NCI-H146 treated with DMSO at 0.1 percent for 48 hours (cell line): ENCODE measurements around the gene TMPRSS2.

Source experiments
- DNase-seq: peaks from one replicate; lab custom pipeline; 2025; ENCODE audit not compliant: unreplicated experiment; lab: John Stamatoyannopoulos, UW

Gene TMPRSS2

DNA sequence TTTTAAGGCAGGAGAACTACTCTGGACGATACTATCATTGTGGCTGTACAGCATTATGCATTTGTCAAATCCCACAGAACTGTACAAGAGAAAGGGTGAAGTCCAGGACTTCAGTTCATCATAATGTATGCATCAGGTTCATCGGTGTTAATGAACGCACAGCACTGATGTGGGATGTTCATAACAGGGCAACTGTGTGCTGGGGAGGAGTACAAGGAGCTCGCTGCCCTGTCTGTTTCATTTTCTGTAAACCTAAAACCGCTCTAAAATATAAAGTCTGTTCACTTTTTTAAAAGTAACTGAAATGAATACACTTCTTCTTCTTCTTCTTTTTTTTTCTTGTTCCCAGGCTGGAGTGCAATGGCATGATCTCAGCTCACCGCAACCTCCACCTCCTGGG is 25.0 kb downstream of the TMPRSS2 start:
- DNase-seq = no peak

DNA sequence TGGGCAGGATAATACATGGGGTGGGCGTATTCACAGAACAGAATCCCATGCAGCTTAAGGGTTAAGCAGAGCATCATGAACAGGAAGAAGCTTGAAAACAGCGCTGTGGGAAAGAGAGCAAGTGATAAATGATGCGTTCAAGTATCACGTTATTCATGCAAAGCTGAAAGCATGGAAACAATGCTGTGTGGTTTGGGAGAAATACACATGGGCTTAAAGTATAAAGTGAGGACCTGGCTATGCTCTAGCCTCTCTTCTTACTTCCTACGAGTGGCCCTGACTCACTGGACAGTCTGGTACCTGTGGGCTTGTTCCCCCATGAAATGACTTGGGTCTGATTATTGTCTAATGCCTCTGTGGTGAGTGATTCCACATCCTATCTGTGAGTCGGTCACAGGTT is 25.7 kb downstream of the TMPRSS2 start:
- DNase-seq = no peak

DNA sequence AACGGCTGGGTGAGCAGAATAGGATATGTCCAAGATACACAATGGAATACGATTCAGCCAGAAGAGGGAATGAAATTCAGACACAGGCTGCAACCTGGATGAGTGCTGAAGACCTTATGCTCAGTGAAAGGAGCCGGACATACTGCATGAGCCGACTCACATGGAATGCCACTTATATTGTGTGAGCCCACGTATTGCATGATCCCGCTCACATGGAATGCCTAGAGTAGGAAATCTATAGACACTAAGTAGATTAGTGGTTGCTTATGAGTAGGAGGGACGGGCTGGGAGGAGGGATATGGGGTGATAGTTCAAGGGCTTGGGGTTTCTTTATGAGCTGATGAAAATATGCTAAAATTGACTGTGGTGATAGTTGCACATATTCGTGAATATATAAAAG is 26.8 kb downstream of the TMPRSS2 start:
- no peak for DNase-seq

DNA sequence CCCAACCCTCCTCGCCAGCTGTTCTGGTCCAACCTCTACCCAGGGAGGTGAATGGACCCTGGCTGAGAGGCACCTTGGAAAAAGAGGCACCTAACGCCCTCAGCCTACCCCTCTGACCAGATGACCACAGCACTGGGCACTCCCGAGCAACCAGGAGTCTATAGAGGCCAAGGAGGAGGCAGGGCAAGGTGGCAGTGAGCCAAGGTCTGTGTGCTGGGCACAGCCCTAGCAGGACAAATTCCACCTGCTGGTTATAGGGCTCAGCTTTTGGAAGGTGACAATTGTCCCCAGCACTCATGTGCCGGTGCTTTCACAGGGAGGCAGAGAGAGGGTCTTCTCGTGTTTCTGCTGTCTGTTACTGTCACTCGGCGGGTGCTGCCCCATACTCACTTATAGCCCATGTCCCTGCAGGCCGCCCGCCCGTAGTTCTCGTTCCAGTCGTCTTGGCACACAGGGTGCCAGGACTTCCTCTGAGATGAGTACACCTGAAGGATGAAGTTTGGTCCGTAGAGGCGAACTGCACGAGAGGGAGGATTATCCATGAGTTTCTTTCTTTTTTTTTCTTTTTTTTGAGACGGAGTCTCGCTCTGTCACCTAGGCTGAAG is 27.8 kb downstream of the TMPRSS2 start:
- no peak for DNase-seq

DNA sequence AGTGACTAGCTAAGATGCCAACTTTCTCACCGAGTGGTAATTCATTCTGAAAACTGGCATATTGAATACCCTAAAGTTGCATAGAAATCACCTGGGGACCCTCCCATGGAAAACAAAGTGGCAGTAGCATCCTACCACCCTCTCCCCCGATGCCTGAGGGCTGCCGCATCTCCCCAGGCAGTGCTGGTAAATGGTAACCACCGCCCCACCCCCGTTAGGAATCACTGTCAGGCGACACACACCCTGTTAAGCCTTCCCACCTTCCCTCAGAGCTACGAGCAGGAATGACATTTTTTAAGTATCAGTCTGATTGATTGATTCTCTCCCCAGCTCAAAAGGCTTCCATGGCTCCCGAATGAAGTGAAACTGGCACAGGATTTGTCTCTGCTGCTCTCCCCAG is 28.3 kb downstream of the TMPRSS2 start:
- DNase-seq = no peak

DNA sequence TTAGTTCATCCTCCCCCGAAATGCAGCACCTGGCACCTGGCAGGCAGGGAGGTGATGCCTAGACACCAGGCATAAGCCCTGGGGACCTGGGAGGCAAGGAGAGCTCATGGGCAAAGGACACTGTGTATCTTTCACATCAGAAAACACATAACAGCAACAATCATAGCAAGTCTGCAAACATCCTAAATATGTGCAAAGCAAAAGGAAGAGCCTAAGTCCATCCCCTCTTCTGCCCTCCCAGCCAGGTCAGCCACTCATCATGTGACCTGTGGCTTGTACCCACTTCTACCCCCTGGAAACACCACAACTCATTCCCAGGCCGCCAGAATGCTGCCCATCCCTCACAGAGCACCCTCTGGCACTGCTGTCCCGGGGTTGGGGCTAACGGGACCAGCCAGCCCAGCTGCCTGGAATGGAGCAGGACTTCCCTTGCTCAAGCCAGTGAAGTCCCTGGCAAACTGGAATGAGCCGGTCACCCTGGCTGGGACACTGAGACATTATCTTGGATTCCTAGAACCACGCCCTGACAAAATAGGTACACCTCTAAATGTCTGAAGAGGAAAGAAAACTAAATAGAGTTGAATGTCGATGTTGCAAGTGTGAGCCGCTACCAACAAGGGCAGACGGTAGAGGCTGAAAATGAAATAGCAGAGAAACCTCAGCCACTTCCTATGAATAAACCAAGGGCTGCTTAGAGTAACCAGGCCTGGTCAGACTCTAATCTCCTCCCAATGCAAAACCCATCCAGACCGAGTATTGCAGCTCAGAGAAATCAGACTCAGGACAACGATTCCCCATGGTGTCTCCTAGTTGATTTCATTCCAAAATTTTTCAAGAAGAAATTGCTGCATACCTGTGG is 29.4 kb downstream of the TMPRSS2 start:
- DNase-seq = no peak

DNA sequence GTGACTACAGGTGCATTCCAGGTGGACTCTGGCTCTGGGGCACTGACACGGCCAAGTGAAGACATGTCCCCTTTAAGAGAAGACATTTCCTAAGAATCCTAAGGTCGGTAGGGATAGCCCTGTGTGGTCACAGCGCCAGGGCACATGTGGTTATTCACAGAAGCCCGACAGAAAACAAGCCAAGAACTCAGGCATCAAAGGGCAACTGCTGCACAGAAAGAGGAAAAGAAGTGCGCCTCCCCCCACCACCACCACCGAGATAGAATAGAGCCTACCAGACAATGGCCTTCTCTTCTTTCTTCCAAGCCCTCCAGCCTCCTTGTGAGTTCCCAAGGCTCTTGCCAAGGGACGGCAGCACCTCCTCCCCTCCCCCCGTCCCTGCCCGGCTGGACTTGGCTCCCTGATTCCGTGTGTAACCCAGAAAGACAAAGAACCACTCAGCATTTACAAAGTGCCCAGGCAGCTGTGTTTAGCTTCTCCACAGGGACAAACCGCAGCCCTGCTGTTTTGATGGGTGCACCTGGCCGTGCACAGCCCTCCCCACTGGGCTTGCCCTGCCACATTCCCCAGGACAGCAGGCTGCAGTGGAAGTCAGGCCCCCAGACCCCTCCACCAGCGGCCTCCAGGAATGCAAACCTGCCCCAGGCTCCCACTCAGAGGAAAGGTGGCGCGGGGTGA is 30.2 kb downstream of the TMPRSS2 start:
- peak; percentile 39 for DNase-seq

DNA sequence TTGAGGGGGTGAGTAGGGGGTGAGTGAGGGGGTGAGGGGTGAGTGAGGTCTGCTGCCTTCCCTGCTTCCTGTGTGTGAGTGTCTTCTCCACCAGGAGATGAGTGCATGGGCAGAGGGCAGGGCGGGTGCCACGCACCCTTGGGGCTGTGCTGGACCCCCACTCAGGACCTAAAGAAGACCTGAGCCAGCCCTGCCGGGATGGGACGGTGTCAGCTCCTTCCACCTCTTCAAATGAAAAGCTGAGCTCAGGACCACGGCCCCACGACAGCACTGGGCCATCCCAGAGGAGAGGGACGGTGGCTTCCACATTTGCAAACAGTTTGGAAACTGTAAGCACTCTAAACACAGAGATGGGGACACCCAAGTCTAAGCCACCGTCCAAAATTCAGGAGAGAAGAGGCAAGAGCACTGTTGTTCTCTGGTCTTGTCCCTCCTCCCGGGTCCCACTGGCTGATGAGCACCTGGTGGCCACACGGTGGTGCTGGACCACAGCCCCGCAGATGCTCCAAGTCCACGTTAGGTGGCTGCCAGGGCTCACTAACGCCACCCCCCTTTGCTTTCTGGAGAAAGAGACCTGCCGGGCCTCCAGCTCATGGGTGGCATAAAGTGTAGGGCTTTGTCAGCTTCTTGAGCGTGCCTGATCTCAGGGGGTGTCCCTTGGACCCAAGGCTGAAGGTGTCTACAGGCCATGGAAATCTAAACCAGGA is 32.1 kb downstream of the TMPRSS2 start:
- no peak for DNase-seq

DNA sequence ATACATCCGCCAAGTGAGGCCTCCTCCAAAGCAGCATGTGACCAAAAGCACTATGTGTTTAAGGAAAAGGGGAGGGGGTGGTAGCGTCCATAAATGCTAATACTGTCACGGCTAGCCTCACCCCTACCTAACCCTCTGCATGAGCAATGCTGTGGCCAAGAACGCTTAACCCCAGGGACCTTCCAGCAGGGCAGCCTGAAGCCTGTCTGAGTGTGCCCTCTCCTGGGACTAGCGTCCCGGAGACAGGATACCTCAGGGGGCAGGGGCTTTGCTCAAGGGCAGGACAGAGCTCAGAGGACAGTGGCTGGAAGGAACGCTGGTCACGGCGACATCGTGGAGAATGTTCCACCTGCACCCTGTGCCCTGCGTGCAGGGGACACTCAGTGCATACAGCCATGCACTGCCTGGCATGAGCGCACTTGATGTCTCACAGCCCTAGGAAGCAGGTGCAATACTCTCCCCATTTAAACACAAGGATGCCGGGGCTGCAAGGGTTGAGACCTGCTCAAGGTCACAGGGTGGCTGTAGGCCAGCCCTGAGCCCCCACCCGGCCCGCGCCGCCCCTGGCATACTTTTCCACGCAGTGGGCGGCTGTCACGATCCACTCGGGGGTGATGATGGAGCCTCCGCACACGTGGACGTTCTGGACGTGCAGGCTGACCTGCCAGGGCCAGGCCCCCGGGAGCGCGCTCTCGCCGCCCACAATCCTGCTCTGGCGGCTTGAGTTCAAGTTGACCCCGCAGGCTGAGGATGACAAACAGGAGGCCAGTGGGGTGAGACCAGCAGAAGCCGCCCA is 35.0 kb downstream of the TMPRSS2 start:
- no peak for DNase-seq

DNA sequence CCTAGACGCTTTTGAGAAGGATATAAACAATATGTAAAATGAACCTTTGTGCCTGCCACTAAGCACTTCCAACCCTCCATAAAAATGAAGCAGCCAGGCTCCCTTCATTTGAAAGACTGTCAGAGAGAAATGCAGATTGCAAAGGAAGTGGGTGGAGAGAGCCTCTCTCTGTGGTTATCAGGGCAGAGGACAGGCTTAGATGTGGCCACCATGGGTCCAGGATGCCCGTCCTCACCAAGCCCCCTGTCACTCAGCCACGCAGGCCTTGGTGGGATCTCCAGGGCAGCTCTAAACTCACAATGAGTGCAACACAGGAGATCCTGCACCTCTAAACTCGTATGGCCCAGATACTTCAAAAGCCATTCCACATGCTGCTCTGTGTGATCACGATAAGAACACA is 37.9 kb downstream of the TMPRSS2 start:
- DNase-seq = no peak

DNA sequence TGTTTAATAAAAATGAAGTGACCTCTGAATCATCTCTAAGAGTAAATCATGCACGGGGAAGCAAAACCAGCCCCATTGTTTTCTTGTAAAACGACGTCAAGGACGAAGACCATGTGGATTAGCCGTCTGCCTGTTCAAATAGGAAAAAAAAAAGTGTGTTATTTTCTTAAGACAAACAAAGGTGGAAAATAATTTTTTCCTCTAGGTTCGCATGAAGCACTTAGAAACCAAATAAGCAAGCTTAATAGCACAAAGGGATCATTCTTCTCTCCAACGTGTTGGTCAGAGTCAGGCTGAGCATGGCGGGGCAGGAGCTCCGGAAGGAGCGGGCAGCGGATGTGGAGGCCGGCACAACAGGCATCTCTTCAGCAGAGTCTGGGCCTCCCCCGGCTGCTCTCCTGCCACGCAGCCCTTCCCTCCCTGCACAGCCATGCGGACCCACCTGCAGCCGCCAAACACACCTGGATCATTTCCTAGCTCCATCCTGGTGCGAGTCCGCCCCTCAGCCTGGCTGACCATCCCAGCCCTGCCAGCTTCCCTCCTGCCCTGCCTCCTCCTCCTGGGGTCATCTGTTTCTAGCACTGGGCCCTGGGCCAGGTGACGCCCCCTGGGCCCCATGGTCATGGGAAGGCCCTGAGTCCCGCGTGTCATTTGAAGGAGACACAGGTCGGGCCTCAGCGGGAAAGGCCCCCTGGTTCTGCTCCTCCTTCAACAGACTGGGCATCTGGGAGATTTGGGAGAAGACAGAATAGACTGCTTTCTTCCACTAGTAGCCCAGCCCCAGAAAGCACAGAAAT is 41.7 kb downstream of the TMPRSS2 start:
- no peak for DNase-seq

DNA sequence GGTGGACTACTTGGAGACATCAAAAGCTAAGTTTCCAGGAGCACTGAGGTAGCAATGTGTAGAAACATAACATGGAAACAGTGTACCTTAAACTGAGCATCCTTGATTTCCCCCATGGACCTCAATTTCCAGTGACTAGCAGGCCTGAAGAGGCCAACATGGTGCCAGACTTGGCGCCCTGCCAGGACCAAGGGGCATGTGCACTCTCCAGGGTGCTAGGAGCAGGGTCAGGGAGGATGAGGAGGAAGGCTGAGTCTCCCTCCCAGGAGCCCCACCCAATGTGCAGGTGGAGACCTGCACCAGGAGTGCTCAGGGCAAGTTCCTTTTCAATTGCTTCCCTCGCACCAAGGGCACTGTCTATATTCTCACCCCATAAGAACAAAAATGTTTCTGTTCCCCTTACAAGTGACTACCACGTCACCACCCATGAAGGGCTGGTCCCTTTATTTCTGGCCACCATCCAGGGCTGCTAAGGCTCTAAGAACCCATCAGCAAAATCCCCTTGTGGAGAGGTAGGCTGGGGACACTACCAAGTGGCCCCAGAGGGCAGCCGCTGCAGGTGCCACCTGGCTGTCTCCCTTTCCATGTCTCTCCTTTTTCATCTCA is 42.7 kb downstream of the TMPRSS2 start:
- DNase-seq = no peak

DNA sequence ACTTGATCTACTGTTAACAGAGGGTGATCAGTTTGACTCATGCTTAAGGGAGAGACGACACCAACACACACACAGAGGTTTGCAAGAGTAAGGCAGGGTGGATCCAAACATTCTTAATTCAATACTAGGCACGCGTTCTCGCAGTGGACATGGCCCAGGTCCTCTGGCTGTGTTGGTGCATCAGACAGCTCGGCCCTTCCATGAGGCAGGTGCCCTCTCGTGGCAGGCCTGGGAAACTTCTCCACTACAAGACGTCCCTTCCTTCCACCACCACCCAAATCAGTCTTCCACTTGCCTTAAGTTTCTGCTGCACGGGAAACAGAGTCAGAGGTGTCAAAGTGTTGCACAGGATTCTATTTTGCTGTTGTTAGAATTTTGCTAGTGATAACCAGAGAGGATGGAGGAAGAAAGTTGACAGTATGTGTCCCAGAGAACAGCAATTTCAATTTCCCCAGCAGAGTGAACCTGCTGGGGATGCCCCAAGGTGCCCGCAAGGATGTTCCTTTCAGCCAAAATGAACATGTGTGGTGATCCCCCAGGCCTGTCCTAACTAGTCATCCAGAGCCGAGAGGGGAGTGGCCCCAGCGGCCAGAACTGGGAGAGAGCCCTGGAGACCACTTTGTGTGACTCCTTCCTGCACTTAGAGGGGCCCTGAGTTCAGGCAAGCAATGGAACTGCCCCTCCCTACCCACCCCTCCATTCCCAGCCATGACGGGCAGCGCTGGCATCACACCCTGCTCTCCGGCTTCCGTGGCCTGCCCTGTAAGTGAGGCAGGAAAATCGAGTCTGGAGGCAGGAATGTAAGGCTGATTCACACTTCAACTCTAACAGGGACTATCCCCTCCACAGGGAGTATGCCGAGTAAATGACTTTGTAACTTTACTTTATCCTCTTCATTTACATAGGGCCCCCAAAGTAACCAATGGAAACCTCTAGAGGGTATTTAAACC is 47.1 kb downstream of the TMPRSS2 start:
- DNase-seq = peak; percentile 2

DNA sequence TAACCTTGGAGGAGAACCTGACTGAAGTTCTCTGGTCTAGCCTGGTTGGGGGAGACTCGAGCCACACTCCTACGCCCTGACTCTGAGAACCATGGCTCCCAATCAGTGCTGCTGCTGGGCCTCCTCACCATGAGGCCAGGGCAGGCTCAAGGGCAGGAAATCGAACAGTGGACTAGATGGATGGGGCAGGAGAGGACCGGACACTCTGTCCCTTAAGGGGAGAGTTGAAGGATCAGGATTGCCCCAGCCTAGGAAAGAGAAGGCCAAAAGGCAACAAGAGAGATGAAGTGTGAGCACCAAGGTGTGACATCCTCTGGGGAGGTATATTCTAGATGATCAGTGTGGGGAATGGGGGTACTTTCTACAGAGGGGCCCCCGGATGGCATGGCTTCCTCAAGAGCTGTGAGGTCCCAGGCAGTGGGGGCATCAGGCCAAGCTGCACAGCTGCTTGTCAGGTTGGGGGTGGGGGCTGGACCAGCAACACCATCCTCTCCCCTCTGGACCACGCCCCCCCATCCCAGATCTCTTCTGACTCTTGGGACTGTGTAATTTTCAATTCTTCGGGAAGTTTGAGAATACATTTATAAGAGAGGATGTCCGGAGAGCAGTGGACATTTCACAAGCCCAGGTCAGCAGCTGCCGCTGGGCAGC is 47.9 kb downstream of the TMPRSS2 start:
- no peak for DNase-seq

DNA sequence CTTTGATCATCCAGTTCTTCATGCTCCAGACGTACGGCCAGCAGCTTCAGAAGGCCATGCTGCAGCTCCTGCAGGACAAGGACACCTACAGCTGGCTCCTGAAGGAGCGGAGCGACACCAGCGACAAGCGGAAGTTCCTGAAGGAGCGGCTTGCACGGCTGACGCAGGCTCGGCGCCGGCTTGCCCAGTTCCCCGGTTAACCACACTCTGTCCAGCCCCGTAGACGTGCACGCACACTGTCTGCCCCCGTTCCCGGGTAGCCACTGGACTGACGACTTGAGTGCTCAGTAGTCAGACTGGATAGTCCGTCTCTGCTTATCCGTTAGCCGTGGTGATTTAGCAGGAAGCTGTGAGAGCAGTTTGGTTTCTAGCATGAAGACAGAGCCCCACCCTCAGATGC is 49.4 kb downstream of the TMPRSS2 start:
- DNase-seq = no peak

DNA sequence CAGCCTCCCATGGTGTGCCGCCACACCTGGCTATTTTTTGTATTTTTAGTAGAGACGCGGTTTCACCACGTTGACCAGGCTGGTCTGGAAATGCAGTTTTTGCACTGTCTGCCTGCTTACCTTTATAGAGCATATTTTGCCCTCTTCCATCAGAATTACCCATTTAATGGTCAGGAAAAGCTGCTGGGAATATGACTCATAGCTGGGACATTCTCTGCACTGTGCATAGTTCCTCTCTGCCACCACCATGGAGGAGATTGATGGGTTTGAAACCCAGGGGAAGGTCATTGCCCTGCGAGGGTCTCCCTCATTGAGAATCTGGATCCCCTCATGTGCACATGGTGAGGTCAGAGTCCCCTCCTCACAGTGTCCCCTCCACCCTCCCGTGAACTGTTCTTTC is 49.8 kb downstream of the TMPRSS2 start:
- no peak for DNase-seq

DNA sequence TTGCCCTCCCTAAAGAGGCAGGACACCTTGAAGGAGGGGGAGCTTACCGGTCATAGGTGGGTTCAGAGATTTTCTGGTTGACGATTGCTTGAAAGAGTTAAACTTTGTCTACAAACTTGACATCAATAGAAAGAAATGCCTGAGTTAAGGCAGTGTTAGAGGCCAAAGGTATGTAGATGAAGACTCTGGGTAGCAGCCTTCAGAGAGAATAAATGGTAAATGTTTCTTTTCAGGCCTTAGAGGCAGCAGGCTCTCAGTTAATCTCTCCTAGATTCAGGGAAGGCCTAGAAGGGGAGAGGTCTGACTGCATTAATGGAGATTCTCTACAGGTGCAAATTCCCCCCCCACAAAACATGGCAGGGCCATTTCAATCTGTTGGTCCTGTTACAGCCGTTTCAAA is 54.2 kb downstream of the TMPRSS2 start:
- DNase-seq = no peak

DNA sequence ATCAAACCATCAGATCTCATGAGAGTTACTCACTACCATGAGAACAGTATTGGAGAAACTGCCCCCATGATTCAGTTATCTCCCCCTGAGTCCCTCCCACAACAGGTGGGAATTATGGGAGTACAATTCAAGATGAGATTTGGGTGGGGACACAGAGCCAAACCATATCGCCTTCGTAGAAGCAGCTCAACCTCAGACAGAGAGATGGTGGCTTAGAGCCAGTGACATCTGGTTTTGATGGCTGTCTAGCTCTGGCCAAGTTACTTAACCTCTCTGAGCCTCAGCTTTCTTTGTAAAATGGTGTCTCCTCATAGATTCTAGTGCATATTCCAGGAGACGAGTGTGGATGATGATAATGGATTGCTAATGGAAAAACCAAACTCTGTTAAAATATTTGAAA is 54.8 kb downstream of the TMPRSS2 start:
- no peak for DNase-seq
